ENCODE results near the gene RAPH1.

DNA sequence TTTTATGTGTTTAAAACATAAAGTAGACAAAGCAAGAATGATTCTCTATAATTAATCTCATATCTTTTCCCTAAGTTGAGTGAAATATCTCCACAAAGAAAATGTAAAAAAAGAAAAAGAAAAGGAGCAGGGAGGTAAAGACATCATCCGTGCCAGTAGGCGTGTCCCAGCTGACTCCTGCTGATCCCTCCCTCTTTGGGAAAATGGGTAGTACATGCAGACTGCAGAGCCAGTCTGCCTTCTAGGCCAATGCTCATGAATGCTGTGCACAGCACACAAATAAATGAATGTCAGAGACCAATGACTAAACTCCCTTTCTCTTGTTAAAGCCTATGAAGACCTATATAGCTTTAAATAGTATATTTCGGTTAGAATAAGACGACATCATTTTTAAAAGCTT lies 64.7 kb downstream of the RAPH1 start:
- TF ChIP-seq, protein P1, sequence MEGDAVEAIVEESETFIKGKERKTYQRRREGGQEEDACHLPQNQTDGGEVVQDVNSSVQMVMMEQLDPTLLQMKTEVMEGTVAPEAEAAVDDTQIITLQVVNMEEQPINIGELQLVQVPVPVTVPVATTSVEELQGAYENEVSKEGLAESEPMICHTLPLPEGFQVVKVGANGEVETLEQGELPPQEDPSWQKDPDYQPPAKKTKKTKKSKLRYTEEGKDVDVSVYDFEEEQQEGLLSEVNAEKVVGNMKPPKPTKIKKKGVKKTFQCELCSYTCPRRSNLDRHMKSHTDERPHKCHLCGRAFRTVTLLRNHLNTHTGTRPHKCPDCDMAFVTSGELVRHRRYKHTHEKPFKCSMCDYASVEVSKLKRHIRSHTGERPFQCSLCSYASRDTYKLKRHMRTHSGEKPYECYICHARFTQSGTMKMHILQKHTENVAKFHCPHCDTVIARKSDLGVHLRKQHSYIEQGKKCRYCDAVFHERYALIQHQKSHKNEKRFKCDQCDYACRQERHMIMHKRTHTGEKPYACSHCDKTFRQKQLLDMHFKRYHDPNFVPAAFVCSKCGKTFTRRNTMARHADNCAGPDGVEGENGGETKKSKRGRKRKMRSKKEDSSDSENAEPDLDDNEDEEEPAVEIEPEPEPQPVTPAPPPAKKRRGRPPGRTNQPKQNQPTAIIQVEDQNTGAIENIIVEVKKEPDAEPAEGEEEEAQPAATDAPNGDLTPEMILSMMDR (conservative IDR thresholded peaks at IDR 0.05; ENCODE audit: low read depth in 2 of 2): no peak
- TF ChIP-seq EZH2 (IDR thresholded peaks at IDR 0.05; ENCODE audit: low read depth, unreplicated experiment) (no peak), EZH2phosphoT487 (IDR thresholded peaks at IDR 0.05; ENCODE audit: unreplicated experiment) (no peak), CREB1 (CRISPR knock-in tag; IDR thresholded peaks at IDR 0.05; ENCODE audit: low read depth) (no peak)
- TF ChIP-seq, protein P2, sequence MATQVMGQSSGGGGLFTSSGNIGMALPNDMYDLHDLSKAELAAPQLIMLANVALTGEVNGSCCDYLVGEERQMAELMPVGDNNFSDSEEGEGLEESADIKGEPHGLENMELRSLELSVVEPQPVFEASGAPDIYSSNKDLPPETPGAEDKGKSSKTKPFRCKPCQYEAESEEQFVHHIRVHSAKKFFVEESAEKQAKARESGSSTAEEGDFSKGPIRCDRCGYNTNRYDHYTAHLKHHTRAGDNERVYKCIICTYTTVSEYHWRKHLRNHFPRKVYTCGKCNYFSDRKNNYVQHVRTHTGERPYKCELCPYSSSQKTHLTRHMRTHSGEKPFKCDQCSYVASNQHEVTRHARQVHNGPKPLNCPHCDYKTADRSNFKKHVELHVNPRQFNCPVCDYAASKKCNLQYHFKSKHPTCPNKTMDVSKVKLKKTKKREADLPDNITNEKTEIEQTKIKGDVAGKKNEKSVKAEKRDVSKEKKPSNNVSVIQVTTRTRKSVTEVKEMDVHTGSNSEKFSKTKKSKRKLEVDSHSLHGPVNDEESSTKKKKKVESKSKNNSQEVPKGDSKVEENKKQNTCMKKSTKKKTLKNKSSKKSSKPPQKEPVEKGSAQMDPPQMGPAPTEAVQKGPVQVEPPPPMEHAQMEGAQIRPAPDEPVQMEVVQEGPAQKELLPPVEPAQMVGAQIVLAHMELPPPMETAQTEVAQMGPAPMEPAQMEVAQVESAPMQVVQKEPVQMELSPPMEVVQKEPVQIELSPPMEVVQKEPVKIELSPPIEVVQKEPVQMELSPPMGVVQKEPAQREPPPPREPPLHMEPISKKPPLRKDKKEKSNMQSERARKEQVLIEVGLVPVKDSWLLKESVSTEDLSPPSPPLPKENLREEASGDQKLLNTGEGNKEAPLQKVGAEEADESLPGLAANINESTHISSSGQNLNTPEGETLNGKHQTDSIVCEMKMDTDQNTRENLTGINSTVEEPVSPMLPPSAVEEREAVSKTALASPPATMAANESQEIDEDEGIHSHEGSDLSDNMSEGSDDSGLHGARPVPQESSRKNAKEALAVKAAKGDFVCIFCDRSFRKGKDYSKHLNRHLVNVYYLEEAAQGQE (IDR thresholded peaks at IDR 0.05; ENCODE audit: unreplicated experiment): no peak

All from GM23338 (cell line).